GM12878 (cell line): ENCODE measurements around the gene SAMD7. TPM values are rescaled to one million over a fixed set of nuclear protein-coding genes. Genes with fewer than 3 reads are reported as not detected.
A peak's percentile ranks its signal among the peaks of the same experiment; 100 is the strongest.

Source experiments
- ATAC-seq: fragments of 200-7000 bp; cut with Tn5 transposase; 3 replicates; pipeline ENCODE4 v1.9.1; 2020; ENCODE audit warnings: mild to moderate bottlenecking, moderate library complexity
- BruUV-seq: library from RNA; stranded (reverse); fragments of 400-500 nt; replicated peaks from 2 replicates; lab custom pipeline; 2021; lab: Mats Ljungman, UMichigan
- CTCF ChIA-PET: fragments of 300-600 bp; sonication (Branson Sonifier 250); formaldehyde crosslinking; extraction: SDS; loops from one replicate; lab custom pipeline; 2021; ENCODE audit warnings: inconsistent platforms; lab: Yijun Ruan, JAX
- POLR2A ChIA-PET: fragments of 350-600 bp; formaldehyde crosslinking; extraction: SDS; loops from one replicate; lab custom pipeline; 2021; ENCODE audit warnings: inconsistent platforms; lab: Charles Lee
- RAD21 ChIA-PET: fragments of 300-600 bp; sonication (Branson Sonifier 250); formaldehyde crosslinking; loops from one replicate; lab custom pipeline; 2023; ENCODE audit warnings: antibody characterized with exemption; ENCODE audit not compliant: unreplicated experiment; lab: Charles Lee
- SMC1A ChIA-PET: fragments of 300-600 bp; sonication (Branson Sonifier 250); formaldehyde crosslinking; loops from one replicate; lab custom pipeline; 2023; ENCODE audit not compliant: unreplicated experiment, uncharacterized antibody; lab: Charles Lee
- DNase-seq: peaks from one replicate; pipeline ENCODE4 v3.0.0-alpha.2; 2011; ENCODE audit warnings: low read depth, low spot score
- FAIRE-seq: peaks from 3 replicates; lab custom pipeline; 2011; peaks lifted over from hg19 to GRCh38; lab: Jason Lieb, UNC
- H2AFZ ChIP-seq: 2 replicates; pipeline ENCODE4 v1.6.0; 2011; ENCODE audit warnings: low read depth, low read length, control low read depth; ENCODE audit not compliant: control insufficient read depth
- H3K27ac ChIP-seq: 2 replicates; pipeline ENCODE4 v1.5.1; 2011; ENCODE audit warnings: control low read depth; ENCODE audit not compliant: control insufficient read depth, insufficient read depth
- H3K27me3 ChIP-seq, 2 experiments: replicated peaks in 1 of 2; 2 replicates each; pipeline versions ENCODE4 v1.6.0 to v1.6.1; 2011; ENCODE audit warnings: low read length in 1 of 2; ENCODE audit not compliant: control insufficient read depth in 2 of 2, insufficient read depth in 2 of 2
- H3K36me3 ChIP-seq, 2 experiments: 2 replicates each; pipeline ENCODE4 v1.5.1; 2011; ENCODE audit warnings: low read length in 1 of 2; ENCODE audit not compliant: control insufficient read depth in 2 of 2, insufficient read depth in 2 of 2
- H3K4me1 ChIP-seq: 2 replicates; pipeline ENCODE4 v1.6.1; 2011; ENCODE audit warnings: mild to moderate bottlenecking, low read length, moderate library complexity, mixed read lengths; ENCODE audit not compliant: control insufficient read depth, insufficient read depth
- H3K4me2 ChIP-seq: 2 replicates; pipeline ENCODE4 v1.6.0; 2011; ENCODE audit warnings: control low read depth; ENCODE audit not compliant: control insufficient read depth, insufficient read depth
- H3K4me3 ChIP-seq: fragments of 200-600 bp; sonication (generic); 2 replicates; pipeline ENCODE4 v1.5.1; 2016
- H3K79me2 ChIP-seq: 2 replicates; pipeline ENCODE4 v1.6.0; 2011; ENCODE audit warnings: low read length; ENCODE audit not compliant: control insufficient read depth, insufficient read depth
- H3K9ac ChIP-seq: 2 replicates; pipeline ENCODE4 v1.8.0; 2011; ENCODE audit warnings: low read length, control low read depth, mixed read lengths; ENCODE audit not compliant: control insufficient read depth, insufficient read depth
- H3K9me3 ChIP-seq: replicated peaks from 3 replicates; pipeline ENCODE4 v1.5.1; 2011; ENCODE audit warnings: mild to moderate bottlenecking, low read length; ENCODE audit not compliant: control insufficient read depth, insufficient read depth
- H4K20me1 ChIP-seq: 2 replicates; pipeline ENCODE4 v1.6.0; 2011; ENCODE audit not compliant: control insufficient read depth, insufficient read depth
- BMI1 ChIP-seq: fragments of 450-650 bp; IDR thresholded peaks from 2 replicates; pipeline ENCODE4 v1.6.1; 2016; ENCODE audit warnings: mild to moderate bottlenecking, moderate library complexity, borderline replicate concordance
- CEBPB ChIP-seq, 2 experiments: fragments of 150-350 bp in 1 of 2; IDR thresholded peaks; 2 replicates each; pipeline ENCODE4 v1.6.1; 2012 to 2014; ENCODE audit warnings: low read depth in 2 of 2, low read length in 2 of 2, borderline replicate concordance in 1 of 2, inconsistent platforms in 1 of 2
- CTCF ChIP-seq, 3 experiments: IDR thresholded peaks in 2 of 3; conservative IDR thresholded peaks in 1 of 3; 2 replicates each; pipeline ENCODE4 v1.5.1; 2011; ENCODE audit warnings: low read depth in 3 of 3, low read length in 3 of 3, mild to moderate bottlenecking in 3 of 3, control low read depth in 2 of 3, moderate library complexity in 2 of 3, inconsistent platforms in 1 of 3, mixed read lengths in 1 of 3; ENCODE audit not compliant: control insufficient read depth in 2 of 3, insufficient read depth in 1 of 3; ENCODE audit errors: extremely low read depth in 1 of 3
- KAT2A ChIP-seq: conservative IDR thresholded peaks from 2 replicates; pipeline ENCODE4 v1.6.1; 2011; ENCODE audit warnings: low read depth, low read length; ENCODE audit not compliant: control insufficient read depth
- YY1 ChIP-seq: IDR thresholded peaks from 2 replicates; pipeline ENCODE4 v1.6.1; 2011; ENCODE audit warnings: low read depth, mild to moderate bottlenecking, low read length
- ZBTB4 ChIP-seq: fragments of 450-650 bp; formaldehyde crosslinking; IDR thresholded peaks from 2 replicates; pipeline ENCODE4 v1.4.0; 2022; ENCODE audit warnings: mild to moderate bottlenecking, moderate library complexity
- WGBS: methylation state at CpG from one replicate; pipeline ENCODE4 v1.1.6; 2016; ENCODE audit warnings: low lambda C conversion rate; ENCODE audit not compliant: insufficient replicate concordance, insufficient coverage; ENCODE audit errors: missing lambda C conversion rate; 5-methylcytosine and 5-hydroxymethylcytosine counted together
- in situ Hi-C: fragments of 300-500 bp; cut with MboI; formaldehyde crosslinking; loops from 9 replicates; pipeline ENCODE4 v1.14.3; 2018; ENCODE audit warnings: mixed read lengths
- intact Hi-C: fragments of 100-400 bp; cut with micrococcal nuclease; formaldehyde crosslinking; loops from one replicate; pipeline ENCODE4 v1.14.2; 2022; ENCODE audit not compliant: unreplicated experiment
- polyA plus RNA-seq, 11 experiments: library from polyadenylated mRNA; depleted of rRNA in 4 of 11; unstranded in 6 of 11; stranded (reverse) in 5 of 11; fragments of >200 nt; fragmentation: Nextera tagmentation in 4 of 11; fragmentation: Illumina TruSeq in 1 of 11; extraction: Ambion mirVana in 4 of 11; extraction: Trizol in 1 of 11; gene quantifications; 1 replicate in 1 of 11; 2 replicates in 10 of 11; pipeline versions ENCODE4 v1.2.1 to v1.2.3, GENCODE V29; 2011 to 2016; ENCODE audit warnings: inconsistent platforms in 2 of 11, missing spikeins in 2 of 11, low read depth in 1 of 11
- total RNA-seq, 4 experiments: library from RNA; depleted of rRNA in 3 of 4; stranded (reverse); fragments of >200 nt in 3 of 4; fragmentation: Illumina TruSeq in 1 of 4; extraction: Trizol in 1 of 4; gene quantifications; 2 replicates each; pipeline versions ENCODE4 v1.2.1 to v1.2.3, GENCODE V29; 2013 to 2021

Gene SAMD7
- total and polyA plus RNA-seq, 10 of the 15 experiments (the other 5 are each of a cell fraction or from before 2014, with no cell fraction given): 0.03 to 0.11 (median 0.07) TPM; not detected in 3

- H3K36me3 ChIP-seq: no peaks in the 10 kb centered on the region
- no peak overlapping the region for H3K4me3 ChIP-seq
- ChIA-PET SMC1A (interaction anchor here (0.7 to 5.0 kb wide), 15 partner anchors 8 to 460 kb away, joined by 3 to 72 read pairs (median 4); partner anchors contain the start of gene SEC62), CTCF (interaction anchor here (0.8 to 2.4 kb wide), 8 partner anchors 8 to 91 kb away, joined by 3 to 22 read pairs (median 6); partner anchors contain the start of genes LRRC31 and SEC62), POLR2A (interaction anchor here (0.6 to 3.6 kb wide), 4 partner anchors 11 to 21 kb away, joined by 4 to 37 read pairs (median 4); partner anchors contain the start of gene SEC62), RAD21 (interaction anchor here (0.8 to 2.2 kb wide), 11 partner anchors 8 to 221 kb away, joined by 3 to 28 read pairs (median 7); partner anchors contain the start of gene SEC62)
- 2% methylated on average over 3 of the region's 3 CpGs for WGBS
- intact Hi-C loops (no loop called here), in situ Hi-C loops (no loop called here)
- no peak for DNase-seq
- TF ChIP-seq CTCF (IDR thresholded peaks at IDR 0.05 in 2 of 3, conservative IDR thresholded peaks at IDR 0.05 in 1 of 3; ENCODE audit: control insufficient read depth in 2 of 3, extremely low read depth in 1 of 3, insufficient read depth in 1 of 3, low read depth in 3 of 3, low read length in 3 of 3): no peak
- peak; percentile 24; the same call in 1 of the 2 replicates for TF ChIP-seq BMI1
- TF ChIP-seq CEBPB (IDR thresholded peaks at IDR 0.05; ENCODE audit: borderline replicate concordance in 1 of 2, low read depth in 2 of 2, low read length in 2 of 2): peak in 1 of 2 experiments; percentile 13; a peak in 1 of 4 replicates
- TF ChIP-seq KAT2A: no peak
- TF ChIP-seq ZBTB4 (CRISPR knock-in tag): 0 out of 2 replicates have a peak, but pooled peaks have one; percentile 42
- no peak for TF ChIP-seq YY1
- peak overlapping the region; percentile 96 for H3K4me2 ChIP-seq
- H4K20me1 ChIP-seq: no peaks in the 10 kb centered on the region
- no peak for FAIRE-seq
- peak overlapping the region; percentile 58 for H2AFZ ChIP-seq
- peak overlapping the region; percentile 95 for H3K27ac ChIP-seq
- no peaks in the 10 kb centered on the region for H3K79me2 ChIP-seq
- peaks cover 33% of the 10 kb centered on the region for H3K4me1 ChIP-seq
- H3K27me3 ChIP-seq: no peaks in the 10 kb centered on the region
- peak; percentile 51 for ATAC-seq
- peaks cover 2% of the 10 kb centered on the region for H3K9me3 ChIP-seq
- no TSS peak for BruUV-seq
- H3K9ac ChIP-seq: peak overlapping the region; percentile 74
These were observed 42.2 kb downstream of the SAMD7 start for GRCh38 chr3:169953462-169954141.
